GM19395 (cell line): Measurements from ENCODE around the gene PTPN20.

Experiments
- ATAC-seq: cut with Tn5 transposase; IDR thresholded peaks from one replicate; pipeline ENCODE4 v1.9.1; 2021; ENCODE audit warnings: mild to moderate bottlenecking, moderate library complexity; ENCODE audit not compliant: unreplicated experiment

PTPN20 gene

DNA sequence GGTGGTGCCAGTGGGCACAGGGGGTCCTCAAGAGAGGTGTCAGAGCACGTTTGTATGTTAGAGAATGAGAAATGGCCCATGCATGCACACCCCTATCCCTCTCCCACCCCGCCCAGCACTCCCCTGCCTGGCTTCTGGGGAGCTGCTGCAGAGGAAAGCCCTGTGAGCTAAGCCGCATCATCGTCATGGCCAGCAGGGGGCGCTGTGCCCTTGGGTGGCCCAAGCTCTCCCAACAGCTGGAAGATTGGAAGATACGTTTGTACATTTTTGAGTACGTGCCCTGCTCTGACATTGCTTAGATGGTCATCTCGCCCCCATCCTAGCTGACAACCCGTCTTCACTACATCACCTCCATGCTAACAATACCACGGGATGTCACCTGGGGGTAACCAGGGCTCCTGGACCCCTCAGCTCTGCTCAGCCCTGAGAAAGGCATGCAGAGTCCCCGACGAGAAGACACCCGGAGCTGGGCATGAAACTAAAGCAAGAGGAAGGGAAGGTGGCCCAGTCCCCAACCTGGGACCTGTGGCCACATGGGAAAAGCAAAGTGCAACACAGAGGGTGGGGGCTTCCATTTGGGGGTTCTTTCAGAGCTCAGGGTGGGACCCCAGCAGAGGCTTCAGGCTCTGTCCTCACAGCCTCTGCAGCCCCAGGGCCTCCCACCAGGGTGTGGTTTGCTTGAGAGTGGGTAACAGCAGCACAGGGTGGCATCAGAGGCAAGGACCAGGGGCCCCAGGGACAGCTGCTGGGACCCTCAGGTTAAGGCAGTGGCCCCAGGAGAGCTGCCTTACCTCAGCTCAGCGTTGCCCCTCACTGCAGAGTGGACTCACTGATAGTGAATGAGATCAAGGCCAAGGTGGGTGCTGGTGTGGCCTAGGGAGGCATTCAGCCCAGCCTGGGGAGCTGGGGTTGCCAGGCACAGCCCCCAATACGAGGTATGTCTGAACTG is 136.6 kb downstream of the PTPN20 start:
- ATAC-seq = peak; percentile 56

DNA sequence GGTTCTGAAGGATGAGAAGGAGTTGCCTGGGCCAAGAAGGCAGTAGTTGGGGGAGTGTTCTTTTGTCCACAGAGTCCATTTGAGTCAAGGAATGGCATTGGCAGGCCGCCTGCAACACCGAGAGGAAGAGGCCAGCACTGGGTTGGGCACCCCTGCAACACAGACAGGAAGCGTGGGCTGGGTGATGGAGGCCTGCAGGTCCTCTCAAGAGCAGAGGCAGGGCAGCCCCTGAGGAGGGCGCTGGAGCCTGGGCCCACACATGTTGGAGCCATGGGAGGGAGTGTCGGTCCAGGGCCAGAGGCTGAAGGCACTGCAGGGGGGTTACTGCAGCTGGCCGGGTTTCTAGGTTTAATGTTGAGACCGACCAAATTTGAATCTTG is 137.3 kb downstream of the PTPN20 start:
- ATAC-seq = no peak

DNA sequence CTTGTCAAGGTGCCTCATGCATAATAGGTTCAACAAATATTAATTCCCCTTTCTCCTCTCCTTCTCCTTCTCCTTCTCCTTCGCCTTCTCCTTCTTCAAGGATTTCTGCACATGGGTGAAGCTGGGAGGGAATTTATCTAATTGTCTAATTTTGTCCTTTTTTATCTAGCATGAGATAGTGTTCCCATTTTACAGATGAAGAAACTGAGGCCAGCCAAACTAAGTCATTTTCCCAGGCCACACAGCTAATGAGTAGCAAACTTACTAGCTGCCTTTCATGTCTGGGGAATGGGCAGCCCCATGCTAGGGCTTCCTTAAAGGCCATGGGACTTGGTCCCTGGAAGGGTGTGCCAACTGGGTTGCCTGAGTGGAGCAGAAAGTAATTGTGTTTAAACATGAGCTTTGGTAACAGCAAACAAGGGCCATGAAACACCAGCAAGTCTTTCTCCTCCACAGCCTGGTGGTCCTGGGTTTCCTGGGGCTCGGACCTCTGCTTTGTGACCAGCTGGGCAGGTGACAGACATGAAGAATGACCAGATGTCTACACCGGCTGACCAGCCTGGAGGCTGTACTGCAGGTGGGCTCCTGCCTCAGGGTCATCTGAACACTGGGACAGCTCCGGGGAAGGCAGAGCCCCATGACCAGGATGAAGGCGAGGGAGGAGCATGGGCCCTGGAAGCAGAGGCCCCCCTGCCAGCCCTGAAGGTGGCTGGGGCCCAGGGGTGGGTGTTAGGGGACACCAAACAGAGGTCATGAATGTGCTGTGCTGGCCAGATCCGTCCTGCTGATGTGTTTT is 138.0 kb downstream of the PTPN20 start:
- no peak for ATAC-seq

DNA sequence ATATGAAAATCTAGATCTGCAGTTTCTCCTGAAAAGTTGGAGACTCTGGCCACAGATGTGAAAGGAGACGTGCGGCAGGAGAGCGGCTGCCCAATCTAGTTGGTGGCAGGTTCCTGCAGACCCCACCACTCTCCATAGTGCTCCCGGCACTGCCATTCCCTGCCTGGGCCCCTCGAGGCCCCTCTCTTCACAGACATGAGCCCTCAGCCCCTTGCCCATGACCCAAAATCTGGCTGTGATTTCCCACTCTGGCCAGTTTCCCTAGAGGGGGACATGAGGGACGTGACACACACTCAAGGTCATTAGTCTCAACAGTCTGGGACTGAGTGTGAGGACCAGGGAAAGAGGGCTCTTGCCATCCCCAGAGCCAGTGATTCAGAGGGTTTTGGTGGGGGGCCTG is 138.7 kb downstream of the PTPN20 start:
- no peak for ATAC-seq

DNA sequence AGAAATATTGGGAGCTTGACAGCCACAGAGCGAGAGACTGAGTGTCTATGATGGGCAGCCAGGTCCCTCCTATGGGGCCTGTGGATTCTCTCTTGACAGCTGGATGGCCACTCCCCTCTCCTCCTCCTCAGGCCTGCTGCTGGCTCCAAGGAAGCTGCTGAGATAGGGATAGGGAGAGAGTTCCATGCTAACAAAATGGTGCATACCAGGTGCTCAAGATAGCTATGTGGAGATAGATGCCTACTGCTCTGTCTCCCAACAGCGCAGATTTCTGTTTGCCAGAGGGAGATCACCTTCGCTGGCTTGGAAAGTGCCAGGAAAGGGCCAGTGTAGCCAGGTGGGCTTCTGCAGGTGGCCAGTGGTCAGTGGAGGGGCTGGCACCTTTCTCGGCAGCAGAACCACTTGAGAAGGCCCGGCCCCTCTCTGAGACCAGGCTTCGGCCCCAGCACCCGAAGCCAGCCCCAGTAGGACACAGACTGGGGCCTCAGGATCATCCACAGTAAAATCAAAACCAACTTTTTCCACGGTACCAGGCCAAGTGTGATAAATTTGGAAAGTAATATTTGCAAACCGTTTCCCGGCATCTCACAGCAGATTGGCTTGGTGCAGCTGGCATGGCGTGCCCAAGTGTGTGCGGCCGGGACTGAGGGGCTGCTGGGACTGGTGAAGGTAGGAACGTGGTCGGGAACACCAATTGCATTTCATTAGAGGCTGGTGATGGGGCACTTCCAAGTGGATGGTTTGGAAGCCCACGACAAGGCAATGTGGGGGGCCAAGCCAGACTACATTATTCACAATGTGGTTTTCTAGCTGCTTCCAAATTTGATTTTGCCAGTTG is 139.6 kb downstream of the PTPN20 start:
- no peak for ATAC-seq

DNA sequence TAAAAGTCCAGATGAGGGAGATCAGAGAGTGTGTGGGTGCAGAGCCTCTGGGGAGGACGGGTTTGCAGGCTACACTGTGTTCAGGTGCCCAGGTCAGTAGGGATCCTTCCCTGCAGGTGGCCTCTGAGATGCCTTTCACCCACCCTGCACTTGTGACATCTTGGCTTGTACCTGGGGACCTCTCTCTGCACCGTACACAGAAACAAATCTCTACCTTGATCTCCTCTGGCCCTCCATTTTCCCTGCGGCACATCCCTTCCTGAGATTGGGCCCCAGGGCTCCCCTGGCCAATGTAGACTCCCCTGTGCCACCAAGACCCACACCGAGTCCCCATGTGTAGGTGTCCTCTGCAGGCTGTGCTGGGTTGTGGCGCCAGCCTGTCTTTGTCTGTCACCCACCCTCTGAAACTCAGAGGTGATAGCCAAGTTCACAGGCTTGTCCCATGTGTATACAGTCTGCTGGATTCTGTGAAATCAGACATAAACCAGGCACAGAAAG is 140.6 kb downstream of the PTPN20 start:
- no peak for ATAC-seq
